GM19351 (cell line): Measurements from ENCODE around the gene GPRC5B.

Experiments used
- ATAC-seq: cut with Tn5 transposase; IDR thresholded peaks from one replicate; pipeline ENCODE4 v1.9.1; 2021; ENCODE audit warnings: mild to moderate bottlenecking, moderate library complexity; ENCODE audit not compliant: unreplicated experiment

Gene GPRC5B

GRCh38 chr16:19898924-19899604, 14.4 kb upstream of the GPRC5B start:
- peak; percentile 62 for ATAC-seq

DNA sequence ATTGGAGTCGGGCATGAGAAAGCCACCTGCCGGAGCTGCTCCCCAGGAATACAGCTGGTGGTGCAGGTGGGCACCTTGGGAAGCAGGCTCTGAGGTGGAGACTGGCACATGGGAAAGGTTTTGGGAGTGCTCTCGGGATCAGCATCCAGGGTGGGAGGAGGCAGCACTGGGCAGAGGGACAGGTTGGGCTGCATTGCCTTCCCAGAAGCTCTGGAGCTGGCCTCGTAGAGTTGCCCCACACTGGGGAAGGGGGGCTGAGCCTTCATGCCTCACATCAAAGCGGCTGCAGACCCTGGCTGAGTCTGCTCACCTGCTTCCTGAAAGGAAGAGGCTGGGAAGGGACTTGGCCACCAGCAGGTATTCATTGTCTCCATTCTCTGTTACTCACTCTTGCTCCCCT, 13.5 kb upstream of the GPRC5B start:
- ATAC-seq: no peak

DNA sequence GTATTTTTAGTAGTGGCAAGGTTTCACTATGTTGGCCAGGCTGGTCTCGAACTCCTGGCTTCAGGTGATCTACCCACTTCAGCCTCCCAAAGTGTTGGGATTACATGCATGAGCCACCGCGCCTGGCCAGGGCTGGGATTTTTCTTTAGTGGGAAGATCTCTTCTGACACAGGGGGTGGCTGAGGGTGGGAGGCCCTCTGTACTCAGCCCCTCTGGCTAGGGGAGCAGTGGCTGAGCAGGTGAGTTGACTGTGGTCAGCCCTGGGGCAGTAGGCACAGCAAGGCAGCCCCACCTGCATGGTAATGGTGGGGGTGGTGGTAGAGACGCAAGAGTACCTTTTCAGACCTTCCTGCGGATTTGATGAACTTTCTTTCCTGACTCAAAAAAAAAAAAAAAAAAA, 12.3 kb upstream of the GPRC5B start:
- ATAC-seq: no peak

DNA sequence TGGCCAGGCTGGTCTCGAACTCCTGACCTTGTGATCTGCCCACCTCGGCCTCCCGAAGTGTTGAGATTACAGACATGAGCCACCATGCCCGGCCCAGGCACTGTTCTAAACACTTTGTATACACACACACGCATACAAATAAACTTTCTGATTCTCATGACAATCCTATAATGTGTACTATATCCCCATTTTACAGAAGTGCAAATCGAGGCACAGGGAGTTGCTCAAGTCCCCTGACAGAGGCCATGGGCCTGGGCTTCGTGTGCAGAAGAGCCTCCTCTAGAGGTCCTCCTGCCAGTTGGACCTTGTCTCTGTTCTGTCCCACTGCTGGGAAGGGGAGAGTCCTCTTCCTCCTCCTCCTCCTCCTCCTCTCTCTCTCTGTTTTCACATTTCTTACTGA, 9.9 kb upstream of the GPRC5B start:
- ATAC-seq: no peak

DNA sequence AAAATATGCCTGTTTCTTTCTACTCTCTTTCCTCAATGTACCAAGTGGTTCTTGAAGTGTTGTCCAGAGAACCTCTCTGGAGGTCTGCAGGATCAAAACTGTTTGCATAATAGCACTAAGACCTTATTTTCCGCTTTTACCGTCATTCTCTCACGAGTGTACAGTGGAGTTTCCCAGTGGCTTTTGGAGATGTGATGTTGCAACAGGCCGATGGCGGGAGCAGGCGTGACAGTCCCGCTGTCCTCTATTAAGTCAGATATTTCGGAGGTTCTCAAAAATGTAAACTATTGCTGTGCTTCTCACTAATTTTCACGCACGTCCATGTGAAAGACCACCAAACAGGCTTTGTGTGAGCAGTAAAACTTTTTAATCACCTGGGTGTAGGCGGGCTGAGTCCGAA, 8.3 kb upstream of the GPRC5B start:
- ATAC-seq: no peak

DNA sequence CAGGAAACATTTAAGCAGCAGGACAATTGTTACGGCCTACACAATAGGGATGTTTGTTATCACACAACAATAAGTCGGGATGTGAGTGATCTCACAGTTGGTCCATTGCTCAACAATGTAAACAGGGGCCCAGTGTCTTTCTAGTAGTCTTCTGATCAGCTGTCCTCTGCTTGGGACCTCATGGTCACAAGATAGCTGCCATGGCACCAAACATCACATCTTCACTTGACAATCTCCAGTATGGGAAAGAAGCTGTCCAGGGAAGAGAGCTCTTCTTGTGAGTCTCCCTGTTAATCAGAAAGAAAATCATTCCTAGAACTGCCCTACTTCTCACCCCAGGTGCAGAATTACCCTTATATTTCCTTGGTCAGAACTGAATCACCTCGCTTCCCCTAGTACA, 6.3 kb upstream of the GPRC5B start:
- ATAC-seq: no peak

DNA sequence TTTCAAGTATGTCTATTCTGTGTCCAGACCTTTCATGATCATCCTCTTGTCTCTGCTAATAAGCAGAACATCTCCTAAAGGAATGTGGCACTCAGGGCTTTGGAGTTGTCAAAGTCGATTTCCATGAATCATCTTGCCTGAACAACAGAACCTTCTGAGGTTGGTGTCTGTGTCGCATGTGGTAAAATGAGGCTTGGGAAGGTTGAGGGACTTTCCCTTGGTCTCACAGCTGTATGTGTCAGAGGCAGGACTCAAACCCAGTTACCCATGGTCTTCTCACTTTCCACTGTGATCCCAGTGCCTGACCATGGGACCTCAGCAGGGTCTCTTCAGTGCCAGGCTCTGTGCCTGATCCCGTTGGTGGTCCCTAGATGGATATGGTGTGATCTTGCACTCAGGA, 4.2 kb upstream of the GPRC5B start:
- no peak for ATAC-seq

GRCh38 chr16:19886073-19886941, 1.7 kb upstream of the GPRC5B start:
- ATAC-seq: peak; percentile 78

- ATAC-seq: no peak
These were observed 914 bp upstream of the GPRC5B start for GRCh38 chr16:19885451-19886072.

DNA sequence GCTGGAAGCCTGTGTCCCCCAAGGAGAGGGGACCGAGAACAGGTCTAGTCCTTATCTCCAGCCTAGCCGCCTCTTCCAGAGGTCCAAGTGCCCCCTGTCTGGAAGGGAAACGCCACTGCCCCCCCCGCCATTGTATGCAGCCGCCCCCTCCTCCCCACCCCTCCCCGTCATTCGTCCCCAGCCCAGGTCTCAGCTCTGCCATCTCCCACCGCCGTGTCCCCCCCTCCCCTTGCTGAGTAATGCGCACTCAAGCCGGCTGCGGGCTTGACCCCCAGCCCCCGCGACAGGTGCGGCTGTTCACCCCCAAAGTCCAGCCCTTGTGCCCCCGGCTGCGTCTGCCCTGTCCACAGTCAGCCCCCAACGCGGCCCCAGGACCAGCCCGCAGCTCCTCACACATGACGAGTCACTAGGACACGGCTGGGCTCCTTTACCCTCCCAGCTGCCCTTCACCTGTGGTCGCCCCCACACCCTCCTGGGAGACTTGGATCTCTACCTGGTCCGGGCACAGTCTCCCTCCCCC, 622 bp downstream of the GPRC5B start:
- no peak for ATAC-seq

- ATAC-seq: no peak
These were observed 1.2 kb downstream of the GPRC5B start for GRCh38 chr16:19883296-19883965.

- no peak for ATAC-seq
These were observed 2.0 kb downstream of the GPRC5B start for GRCh38 chr16:19882646-19883045.

DNA sequence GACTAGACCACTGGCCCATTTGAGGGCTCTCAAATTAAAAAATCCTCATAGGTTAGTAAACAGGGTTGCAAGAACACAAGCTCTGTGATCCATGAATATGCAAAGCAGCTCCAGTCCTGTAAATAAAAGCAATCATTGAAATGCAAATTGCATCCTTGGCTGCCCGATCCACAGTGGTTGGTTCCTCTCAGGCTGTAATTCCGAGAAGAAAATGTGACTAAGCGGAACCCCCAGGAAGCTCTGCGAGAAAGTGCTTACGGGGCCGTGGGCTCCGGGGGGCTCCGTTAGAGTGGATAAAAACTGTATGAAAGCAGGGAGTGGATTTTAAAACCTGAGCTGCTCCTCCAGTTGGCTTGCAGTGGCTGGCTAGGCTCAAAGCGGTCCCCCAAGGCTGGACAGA, 2.5 kb downstream of the GPRC5B start:
- ATAC-seq: no peak

GRCh38 chr16:19881783-19882182, 2.9 kb downstream of the GPRC5B start:
- ATAC-seq: no peak

DNA sequence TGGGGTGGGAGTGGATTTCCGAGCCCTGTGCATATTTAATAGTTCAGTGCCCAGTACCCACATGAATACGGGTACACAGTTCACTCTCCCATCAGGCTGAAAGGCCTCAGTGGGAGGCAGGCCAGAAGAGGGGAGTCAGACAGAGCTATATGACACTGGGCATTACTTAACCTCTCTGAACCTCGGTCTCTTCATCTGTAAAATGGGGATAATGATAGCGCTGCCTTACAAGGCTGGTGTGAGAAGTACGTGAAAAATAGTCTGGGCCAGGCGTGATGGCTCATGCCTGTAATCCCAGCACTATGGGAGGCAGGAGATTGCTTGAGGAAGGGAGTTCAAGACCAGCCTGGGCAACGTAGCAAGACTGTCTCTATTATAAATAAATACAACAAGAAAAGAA, 3.6 kb downstream of the GPRC5B start:
- ATAC-seq: no peak

- ATAC-seq: no peak
These were observed 5.3 kb downstream of the GPRC5B start for GRCh38 chr16:19879241-19879792.

- no peak for ATAC-seq
These were observed 5.9 kb downstream of the GPRC5B start for GRCh38 chr16:19878757-19879156.

DNA sequence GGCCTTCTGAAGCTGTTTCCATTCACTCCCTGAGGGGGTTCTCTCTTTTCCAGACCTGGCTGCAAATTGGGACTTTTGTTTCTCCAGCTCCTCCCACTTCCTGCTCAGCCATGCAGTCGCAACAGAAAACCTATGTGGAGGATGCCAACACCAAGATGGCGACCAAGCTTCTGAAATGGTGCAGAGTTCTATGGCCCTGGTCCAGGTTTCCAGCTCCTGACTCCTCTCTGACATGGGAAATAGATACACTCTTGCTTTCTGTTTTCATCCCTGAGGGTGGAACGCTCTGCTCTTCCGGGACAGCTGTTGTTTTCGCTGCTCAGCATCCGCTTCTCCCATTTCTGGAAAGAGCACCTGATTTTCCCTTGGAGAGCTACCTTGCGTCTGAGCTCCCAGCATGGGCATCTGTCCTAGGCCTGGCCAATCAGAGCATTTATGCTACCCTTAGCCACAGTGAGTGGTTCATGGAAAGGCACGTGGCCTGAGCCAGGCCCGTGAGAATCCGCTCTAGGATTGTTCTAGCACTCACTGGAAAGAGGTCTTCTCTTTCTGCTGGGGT, 8.1 kb downstream of the GPRC5B start:
- no peak for ATAC-seq

DNA sequence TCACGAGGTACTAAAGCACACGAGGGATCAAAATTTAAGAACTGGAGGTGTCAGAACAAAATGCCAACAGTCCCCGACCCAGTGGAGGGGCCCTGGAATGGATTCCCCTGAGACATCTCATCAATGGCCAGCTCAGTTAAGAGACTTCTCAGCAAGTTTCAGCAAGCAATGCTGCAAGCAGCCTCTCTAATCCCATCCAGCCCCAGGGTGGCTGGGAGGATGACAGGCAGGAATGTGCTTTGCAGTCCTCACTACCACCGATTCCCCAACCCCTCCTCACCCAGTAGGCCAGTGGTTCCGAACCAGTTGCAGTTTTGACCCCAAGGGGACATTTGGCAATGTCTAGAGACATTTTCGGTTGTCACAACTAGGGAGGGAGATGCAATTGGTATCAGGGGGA, 8.7 kb downstream of the GPRC5B start:
- ATAC-seq: no peak

DNA sequence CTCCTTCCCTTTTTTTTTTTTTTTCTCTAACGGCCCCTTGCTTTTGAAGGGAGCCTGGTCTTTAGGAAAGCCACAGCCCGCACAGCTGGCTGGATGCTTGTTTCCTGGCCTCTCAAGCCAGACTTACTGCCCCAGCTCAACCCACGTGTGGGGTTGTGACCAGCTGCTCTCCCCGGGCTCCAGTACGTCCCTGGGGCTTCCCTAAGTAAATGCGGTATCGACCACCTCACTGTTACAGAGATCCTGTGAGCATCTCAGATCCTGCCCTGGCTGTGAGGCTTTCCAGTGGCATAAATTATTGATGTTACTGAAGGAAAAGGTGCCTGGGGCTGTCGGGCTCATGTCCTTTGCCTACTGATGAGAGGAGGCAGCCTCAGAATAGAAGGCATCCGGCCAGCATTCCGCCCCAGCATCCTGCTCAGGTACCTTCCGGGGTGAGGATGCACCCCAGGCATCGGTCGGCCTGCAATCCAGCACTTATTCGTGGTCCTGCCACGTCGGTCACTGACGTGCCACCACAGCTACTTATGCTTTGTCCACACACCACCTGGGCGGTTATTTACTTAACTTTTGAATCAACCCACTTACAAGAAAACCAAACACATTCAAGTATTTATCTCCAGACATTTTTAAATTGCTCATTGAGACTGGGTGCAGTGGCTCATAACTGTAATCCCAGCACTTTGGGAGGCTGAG, 9.6 kb downstream of the GPRC5B start:
- no peak for ATAC-seq
